Progenitor cell of endocrine pancreas (in vitro differentiated cells): ENCODE results near the gene APOL4. TPM values are rescaled to one million over a fixed set of nuclear protein-coding genes. Genes with fewer than 3 reads are reported as not detected.

Experiments used
- DNase-seq: peaks from one replicate; pipeline ENCODE4 v3.0.0; 2021; ENCODE audit warnings: low spot score; ENCODE audit not compliant: unreplicated experiment
- H3K27ac Mint-ChIP-seq: 2 replicates; pipeline ENCODE4 v1.8.0; 2021; ENCODE audit warnings: mild to moderate bottlenecking, moderate library complexity, mixed read lengths
- H3K27me3 Mint-ChIP-seq: 2 replicates; pipeline ENCODE4 v1.8.0; 2021; ENCODE audit warnings: mixed read lengths
- H3K36me3 Mint-ChIP-seq: 2 replicates; pipeline ENCODE4 v1.8.0; 2022; ENCODE audit warnings: mixed read lengths; ENCODE audit not compliant: insufficient read depth
- H3K4me1 Mint-ChIP-seq: 2 replicates; pipeline ENCODE4 v1.8.0; 2021; ENCODE audit warnings: low read depth, mixed read lengths
- H3K4me3 Mint-ChIP-seq: 2 replicates; pipeline ENCODE4 v1.8.0; 2021; ENCODE audit warnings: low read depth, mild to moderate bottlenecking, moderate library complexity, mixed read lengths
- H3K9me3 Mint-ChIP-seq: 2 replicates; pipeline ENCODE4 v1.8.0; 2021; ENCODE audit warnings: low read depth, mixed read lengths
- CTCF ChIP-seq: fragments of 200-600 bp; sonication (generic); IDR thresholded peaks from one replicate; pipeline ENCODE4 v1.5.0; 2021; ENCODE audit warnings: antibody characterized with exemption, mild to moderate bottlenecking; ENCODE audit not compliant: unreplicated experiment
- total RNA-seq: library from RNA; stranded (reverse); gene quantifications from 2 replicates; pipeline ENCODE4 v1.2.1, GENCODE V29; 2021

The APOL4 gene
- total RNA-seq, 1 donor from 2014 or later, result not detected

- no peaks in the 10 kb centered on the region for H3K9me3 Mint-ChIP-seq
- no peak overlapping the region for H3K4me3 Mint-ChIP-seq
- no peak for TF ChIP-seq CTCF
- no peak for DNase-seq
- peaks cover 6% of the 10 kb centered on the region for H3K4me1 Mint-ChIP-seq
- H3K27ac Mint-ChIP-seq, result no peak overlapping the region
- H3K27me3 Mint-ChIP-seq, result peaks cover 8% of the 10 kb centered on the region
- no peaks in the 10 kb centered on the region for H3K36me3 Mint-ChIP-seq
Measured at GRCh38 chr22:36183446-36183845, 18.2 kb downstream of the APOL4 start.

- H3K9me3 Mint-ChIP-seq, result no peaks in the 10 kb centered on the region
- H3K36me3 Mint-ChIP-seq, result no peaks in the 10 kb centered on the region
- H3K27ac Mint-ChIP-seq, result no peak overlapping the region
- H3K27me3 Mint-ChIP-seq, result peaks cover 8% of the 10 kb centered on the region
- H3K4me1 Mint-ChIP-seq, result peaks cover 7% of the 10 kb centered on the region
- no peak for DNase-seq
- TF ChIP-seq CTCF, result no peak
- no peak overlapping the region for H3K4me3 Mint-ChIP-seq
Measured at GRCh38 chr22:36182857-36183256, 18.8 kb downstream of the APOL4 start.

- DNase-seq, result no peak
- no peak overlapping the region for H3K27ac Mint-ChIP-seq
- no peak for TF ChIP-seq CTCF
- no peaks in the 10 kb centered on the region for H3K9me3 Mint-ChIP-seq
- H3K36me3 Mint-ChIP-seq, result no peaks in the 10 kb centered on the region
- H3K4me3 Mint-ChIP-seq, result no peak overlapping the region
- peaks cover 7% of the 10 kb centered on the region for H3K4me1 Mint-ChIP-seq
- peaks cover 8% of the 10 kb centered on the region for H3K27me3 Mint-ChIP-seq
Measured at GRCh38 chr22:36182056-36182455, 19.6 kb downstream of the APOL4 start.

- Mint-ChIP-seq H3K36me3 (no peaks in the 10 kb centered on the region), H3K27ac (no peak overlapping the region), H3K27me3 (peaks cover 5% of the 10 kb centered on the region), H3K4me3 (no peak overlapping the region), H3K4me1 (peaks cover 7% of the 10 kb centered on the region), H3K9me3 (peaks cover 2% of the 10 kb centered on the region)
- no peak for TF ChIP-seq CTCF
- no peak for DNase-seq
Measured at GRCh38 chr22:36180928-36181327, 20.7 kb downstream of the APOL4 start.

GRCh38 chr22:36180038-36180880, 21.4 kb downstream of the APOL4 start:
- peak; percentile 69 for DNase-seq
- Mint-ChIP-seq H3K27me3 (peaks cover 5% of the 10 kb centered on the region), H3K36me3 (no peaks in the 10 kb centered on the region), H3K9me3 (peaks cover 6% of the 10 kb centered on the region), H3K4me1 (peaks cover 7% of the 10 kb centered on the region), H3K4me3 (no peak overlapping the region), H3K27ac (peak overlapping the region; percentile 38)
- TF ChIP-seq CTCF, result peak; percentile 79
